GM10847 (cell line): ENCODE measurements around the gene C2.

Experiments used
- POLR2A ChIP-seq: IDR thresholded peaks from 2 replicates; pipeline ENCODE4 v1.6.1; 2011; ENCODE audit not compliant: insufficient read length; ENCODE audit errors: extremely low read depth

C2 gene

DNA sequence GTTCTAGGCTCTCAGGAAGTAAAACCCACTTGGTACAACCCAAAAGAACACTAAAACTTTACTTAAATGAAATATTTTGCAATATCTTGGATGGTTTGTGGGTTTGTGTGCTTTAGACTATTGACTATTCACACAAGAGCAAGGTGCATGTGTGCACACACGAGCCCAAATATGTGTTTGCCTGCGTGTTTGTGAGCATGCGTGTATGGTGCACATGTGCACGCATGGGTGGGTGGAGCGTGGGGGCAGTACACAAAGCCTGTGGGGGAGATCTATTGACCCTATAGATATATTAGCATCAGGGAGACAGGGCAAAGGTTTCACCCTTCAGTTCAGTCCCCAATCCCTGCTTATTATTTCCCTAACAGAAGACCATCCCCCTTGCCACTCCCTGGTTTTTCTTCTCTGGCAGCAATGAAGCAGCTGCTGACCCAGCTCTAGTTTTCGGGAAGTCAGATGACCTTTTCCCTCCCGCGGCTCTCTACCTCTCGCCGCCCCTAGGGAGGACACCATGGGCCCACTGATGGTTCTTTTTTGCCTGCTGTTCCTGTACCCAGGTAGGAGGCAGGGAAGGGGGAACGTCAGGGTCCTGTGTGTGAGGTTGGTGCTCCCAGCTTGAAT lies at the start of gene C2:
C2 (plus strand) TSS at position 476 of the 621 bp plus-strand sequence; CDS start at position 512, 36 bp downstream.
- no peak for TF ChIP-seq POLR2A

DNA sequence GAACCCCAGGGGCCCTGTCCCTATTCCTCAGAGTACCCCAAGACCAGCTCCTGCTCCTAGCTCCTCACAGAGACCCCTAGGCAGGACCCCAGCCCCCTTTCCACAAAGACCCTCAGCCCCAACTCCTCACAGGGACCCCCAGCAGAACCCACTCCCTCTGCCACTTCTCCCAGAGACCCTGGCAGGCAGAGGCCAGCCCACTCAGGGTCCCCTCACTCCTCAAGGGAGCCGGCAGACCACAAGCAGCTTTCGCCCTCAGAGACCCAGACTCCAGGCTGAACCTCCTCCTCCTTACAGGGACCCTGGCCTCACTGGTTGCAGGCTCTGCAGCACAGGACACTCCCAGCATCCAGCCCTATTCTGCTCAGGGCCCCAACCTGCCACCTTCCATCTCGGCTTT lies 49.3 kb upstream of the C2 start:
- TF ChIP-seq POLR2A = no peak

DNA sequence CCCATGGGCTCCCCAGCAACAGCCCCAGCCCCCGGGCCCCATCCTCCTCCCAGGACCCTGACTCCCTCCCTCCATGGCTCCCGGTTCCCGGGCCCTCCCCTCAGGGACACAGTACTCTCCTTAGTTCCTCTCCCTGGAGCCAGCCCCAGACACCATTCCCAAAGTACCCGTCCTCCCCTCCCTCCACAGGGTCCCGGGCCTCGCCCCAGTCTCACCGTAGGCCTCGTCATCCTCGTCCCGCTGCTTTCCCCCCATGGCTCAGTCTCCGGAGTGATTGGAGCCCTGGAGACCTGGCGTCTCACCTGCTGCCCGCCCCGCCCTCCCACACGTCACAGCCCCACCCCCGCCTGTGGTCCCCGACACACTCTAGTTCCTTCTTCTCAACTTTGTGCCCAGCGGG lies 48.8 kb upstream of the C2 start, which contains the start of gene SLC44A4:
SLC44A4 (minus strand) TSS at position 272 of the 400 bp plus-strand sequence; CDS start at position 255, 17 bp downstream.
- no peak for TF ChIP-seq POLR2A

DNA sequence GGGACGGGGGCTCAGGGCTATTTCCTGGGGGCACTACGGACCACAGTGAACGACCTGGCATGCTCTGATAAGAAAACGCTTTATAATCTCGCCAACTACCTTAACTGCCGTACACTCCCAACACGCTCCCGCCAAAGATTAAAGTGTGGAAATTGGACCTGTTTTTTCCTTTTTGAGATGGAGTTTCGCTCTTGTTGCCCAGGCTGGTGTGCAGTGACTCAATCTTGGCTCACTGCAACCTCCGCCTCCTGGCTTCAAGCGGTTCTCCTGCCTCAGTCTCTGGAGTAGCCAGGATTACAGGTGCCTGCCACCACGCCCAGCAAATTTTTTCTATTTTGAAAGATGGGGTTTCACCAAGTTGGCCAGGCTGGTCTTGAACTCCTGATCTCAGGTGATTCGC lies 48.4 kb upstream of the C2 start:
- no peak for TF ChIP-seq POLR2A

DNA sequence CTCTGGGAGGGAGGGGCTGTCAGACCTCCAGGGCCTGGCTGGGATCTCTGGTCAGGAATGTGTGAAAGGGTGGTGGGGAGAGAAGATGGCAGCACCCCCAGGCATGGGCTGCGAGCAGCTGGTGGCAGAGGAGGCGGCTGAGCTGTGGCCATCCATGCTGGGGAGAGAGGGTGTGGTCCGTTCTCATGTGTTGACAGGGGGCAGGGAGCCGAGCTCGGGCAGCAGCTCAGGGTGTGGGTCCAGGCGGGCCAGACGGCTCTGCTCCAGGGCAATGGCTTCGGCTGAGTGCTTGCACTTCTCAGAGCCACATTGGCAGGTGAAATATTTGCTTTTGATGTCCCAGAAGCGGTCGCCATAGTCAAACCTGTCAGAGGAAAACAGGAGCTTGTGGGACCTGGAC lies 47.6 kb upstream of the C2 start:
- TF ChIP-seq POLR2A = no peak

DNA sequence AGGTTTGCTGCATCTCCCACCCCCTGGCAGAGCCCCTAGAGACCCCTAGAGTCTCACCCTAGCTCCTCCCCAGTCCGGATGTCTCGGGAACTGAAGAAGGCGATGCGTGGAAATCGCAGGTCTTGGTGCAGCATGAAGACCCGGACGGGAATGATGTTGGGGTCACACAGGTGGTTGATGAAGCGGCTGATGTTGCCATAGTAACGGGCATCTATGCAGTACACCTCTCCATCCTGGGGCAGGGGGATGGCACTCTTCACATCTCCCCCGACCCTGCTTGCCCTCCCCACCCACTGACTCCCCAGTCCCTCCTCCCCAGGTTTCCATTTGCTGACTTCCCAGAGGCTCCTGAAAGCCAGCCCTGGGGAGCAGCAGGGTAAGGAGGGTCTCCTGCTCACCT lies 46.9 kb upstream of the C2 start:
- no peak for TF ChIP-seq POLR2A

DNA sequence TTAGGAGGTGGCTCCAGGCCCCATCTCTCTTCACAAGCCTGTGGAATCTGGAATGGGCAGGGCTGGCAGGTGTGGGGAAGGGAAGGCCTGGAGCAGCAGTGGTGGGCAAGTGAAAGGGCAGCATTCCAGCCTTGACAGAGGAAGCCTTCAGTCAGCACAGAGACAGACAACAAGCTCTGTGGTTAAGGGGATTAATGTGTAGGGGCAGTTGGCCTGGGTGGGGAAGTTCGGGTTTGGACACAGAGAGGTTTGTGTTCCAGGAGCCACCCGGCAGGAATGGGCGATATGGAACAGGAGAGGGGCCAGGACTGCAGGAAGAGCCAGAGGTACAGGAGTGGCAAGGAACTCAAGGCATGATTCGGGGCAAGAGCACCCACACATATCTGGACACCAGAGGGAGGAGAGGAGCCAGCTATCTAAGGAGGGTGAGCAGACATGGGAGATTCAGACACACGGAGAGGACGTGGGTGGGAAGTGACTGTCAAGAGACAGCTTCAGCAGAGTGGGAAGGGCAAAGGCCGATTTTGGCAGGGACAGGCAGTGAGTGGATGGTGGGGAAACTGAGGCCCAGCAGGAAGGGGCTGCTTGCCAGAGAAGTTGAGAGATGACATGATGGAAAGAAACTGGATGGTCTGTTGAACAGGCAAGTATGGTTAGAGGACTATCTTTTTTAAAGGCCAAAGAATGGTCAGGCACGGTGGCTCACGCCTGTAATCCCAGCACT lies 46.2 kb upstream of the C2 start:
- no peak for TF ChIP-seq POLR2A

DNA sequence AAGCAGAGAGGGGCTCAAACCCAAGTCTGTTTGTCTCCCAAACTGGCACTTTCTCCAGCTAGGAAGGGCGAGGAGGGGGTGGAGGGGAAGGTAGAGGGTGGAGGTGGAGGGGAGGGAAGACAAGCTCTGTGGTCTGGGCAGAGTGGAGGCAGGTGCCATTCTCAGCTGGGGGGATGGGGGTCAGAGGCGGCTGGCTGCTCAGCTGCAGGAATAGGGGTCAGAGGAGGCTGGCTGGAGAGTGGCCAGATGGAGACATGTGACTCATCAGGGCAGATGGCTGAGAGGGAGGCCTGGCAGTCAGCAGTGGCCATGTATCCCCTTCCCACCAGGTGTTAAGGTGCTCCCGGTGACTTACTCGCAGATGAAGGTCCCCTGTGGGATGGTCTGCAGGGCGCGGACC lies 45.2 kb upstream of the C2 start:
- TF ChIP-seq POLR2A = no peak

DNA sequence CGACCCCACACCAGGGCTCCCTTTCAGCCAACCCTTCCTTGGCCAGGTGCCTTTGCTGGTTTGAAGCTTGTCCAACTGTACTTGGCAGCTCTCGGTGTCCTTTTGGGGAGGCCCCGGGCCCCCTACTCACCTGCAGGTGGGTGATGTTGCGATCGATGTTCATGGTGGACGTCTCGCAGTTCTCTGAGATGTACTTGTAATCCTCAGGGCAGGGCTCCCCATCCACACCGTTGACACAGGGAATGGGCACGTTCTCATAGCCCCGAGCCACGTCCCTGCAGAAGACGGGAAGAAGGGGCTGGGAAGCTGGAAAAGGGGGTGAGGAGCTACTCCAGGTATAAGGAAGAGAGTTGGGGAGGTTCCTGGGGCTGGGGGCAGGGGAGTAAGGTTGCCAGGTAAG lies 43.8 kb upstream of the C2 start:
- TF ChIP-seq POLR2A = no peak

DNA sequence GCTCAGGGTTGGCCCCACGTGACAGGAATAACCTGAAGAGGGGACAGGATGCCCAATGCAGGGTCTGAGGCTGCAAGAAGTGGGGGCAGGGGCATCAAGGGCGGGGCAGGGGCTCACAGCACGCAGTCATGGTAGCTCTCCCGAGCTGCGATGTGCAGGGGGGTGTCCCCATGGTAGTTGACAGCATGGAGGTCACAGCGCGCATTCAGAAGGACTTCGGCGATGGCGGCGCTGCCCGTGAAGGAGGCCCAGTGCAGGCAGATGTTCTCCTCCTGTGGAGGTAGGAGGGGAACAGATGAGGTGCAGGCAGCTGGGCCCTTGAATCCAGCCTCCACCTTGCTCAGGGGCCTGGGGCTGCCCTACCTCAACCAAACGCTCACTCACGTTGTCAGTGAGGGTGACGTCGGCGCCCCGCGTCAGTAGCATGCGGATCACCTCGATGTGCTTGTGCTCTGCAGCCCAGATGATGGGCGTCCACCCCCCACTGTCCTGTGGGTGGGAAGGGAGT lies 42.9 kb upstream of the C2 start:
- TF ChIP-seq POLR2A = no peak

DNA sequence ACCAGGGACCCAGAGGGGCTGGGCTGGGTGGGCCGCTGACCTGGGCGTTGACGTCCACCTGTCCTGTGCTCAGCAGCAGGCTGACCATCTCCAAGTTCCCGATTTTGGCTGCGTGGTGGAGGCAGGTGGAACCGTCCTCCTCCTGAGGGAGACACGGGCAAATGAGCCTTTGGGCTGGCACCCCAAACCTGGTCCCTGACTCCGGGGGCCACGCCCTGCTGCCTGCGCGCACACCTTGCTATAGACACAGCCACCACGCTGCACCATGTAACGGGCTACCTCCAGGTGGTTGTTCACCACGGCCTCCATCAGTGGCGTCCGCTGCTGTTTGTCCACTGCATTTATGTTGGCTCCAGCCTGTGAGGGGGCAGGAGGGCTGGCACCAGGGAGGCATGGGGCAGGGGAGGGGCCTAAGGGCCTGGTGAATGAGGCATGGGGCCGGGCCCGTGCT lies 41.0 kb upstream of the C2 start:
- no peak for TF ChIP-seq POLR2A

DNA sequence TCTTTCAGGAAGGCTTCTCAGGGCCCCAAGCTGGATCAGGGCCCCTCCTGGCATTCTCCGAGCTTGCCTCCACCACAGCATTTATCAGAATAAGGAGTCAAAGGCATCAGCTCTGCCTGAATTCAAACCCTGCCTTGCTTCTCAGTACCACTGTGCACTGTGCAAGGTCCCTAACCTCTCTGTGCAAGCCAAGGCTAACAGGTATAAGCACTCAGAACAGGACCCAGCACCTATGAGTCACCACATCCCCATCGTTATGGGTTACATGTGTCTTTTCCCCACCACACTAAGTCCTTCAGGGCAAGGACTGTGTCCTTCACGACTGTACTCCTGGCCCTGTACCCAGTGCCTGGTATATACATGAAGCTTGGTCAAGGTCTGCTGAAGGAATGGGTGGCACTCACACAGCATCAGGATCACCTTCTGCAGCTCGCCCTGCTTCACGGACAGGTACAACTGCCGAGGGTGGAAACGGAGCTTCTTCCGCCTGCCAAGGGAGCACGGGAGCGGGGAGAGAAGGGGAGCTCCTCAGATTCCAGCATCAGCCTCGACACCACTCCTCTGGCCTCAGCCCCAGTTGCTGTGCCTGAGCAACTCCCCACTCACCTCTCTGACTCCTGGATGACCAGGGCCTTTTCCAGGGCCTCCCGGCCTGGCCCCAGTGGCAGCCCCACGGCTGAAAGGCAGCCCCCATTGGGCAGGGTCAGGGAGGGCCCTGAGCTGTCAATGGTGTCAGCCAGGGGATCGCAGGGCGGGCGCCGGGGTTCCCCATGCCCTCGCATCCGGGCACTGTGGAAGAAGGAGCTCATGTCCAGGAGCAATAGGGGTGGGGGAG lies 40.1 kb upstream of the C2 start:
- no peak for TF ChIP-seq POLR2A

DNA sequence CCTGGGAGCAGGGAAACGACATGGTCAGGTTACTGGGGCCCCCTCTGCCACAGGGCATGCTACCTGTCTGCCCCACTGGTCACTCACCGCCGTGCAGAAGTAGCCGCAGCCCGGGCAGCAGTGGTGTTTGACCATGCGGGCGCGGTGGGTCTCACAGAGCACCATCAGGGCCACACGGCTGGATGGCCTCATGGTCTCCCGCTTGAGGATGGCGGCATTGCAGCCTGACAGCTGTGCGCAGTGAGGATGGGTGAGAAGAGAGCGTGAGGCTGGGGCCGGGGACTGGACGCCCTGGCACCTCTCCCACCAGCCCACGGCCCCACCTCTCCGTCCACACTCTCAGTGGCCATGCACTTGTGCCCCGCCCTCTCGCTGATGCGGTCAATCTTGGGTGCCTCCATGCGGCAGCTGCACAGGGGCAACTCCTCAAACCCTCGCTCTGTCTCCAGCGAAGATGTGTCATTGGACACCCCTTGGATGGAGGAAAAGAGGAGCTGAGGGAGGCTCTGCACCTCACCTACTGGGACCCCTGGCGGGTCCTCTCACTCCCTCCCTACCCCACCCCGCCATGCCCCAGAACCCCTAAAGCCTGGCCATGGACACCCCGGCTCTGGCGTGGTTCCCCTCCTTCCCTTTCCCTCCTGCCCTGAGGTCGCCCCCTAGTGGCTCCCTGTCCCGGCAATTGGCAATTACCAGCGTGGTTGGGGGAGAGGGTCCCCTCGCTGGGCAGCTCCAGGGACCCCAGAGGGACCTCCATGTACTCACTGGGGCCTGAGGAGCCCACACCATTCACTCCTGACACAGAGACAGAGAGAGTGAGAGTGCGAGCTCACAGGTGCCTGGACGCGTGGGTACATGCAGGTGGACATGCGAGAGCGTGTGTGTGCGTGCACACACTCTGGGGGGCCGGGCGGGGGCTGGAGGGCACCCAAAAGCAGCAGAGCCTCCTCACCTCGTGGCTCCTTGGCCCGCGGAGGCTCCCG lies 39.0 kb upstream of the C2 start:
- TF ChIP-seq POLR2A = no peak

DNA sequence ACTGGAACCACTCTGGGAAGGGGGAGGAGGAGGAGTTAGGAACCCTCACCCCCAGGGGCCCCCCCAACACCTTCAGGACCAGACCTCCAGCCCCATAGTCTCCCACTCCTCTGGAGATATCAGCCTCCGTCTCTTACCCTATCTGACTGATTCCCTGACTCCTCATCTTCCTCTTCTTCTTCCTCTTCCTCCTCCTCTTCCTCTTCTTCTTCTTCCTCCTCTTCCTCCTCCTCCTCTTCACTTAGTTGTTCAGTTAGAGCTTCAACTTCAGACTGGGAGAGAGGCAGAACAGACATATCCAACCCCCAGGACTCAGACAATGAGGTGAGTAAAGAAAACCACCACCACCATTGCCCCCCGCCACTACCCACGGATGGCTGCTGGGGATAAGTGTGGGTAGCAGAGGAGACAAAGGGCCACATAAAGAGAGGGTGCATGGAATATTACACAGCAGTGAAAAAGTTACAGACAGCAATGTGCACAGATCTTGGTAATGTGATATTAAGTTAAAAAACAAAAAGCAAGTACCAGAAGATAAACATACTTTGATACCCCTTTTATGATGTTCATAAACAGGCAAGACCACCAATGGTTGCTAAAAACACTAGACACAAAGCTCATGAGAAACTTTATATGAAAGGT lies 38.1 kb upstream of the C2 start:
- TF ChIP-seq POLR2A = no peak
